Small intestine (tissue), 7 donors: ENCODE measurements around the gene ARL6IP1. TPM values are rescaled to one million over a fixed set of nuclear protein-coding genes. Genes with fewer than 3 reads are reported as not detected.
A peak's percentile ranks its signal among the peaks of the same experiment; 100 is the strongest.

Experiments
- DNase-seq, 2 donors: peaks; one replicate each; pipeline versions ENCODE4 v3.0.0 to v3.0.0-alpha.2; 2013
- FAIRE-seq: peaks from 2 replicates; lab custom pipeline; 2012; peaks lifted over from hg19 to GRCh38; lab: Jason Lieb, UNC
- H3K27ac ChIP-seq, 3 donors: one replicate each; pipeline ENCODE4 v1.5.1; 2013; ENCODE audit warnings: low read length in 2 of 3, mild to moderate bottlenecking in 2 of 3, control low read depth in 1 of 3, inconsistent platforms in 1 of 3, low read depth in 1 of 3, moderate library complexity in 1 of 3
- H3K27me3 ChIP-seq, 3 donors: one replicate each; pipeline ENCODE4 v1.6.1; 2013; ENCODE audit warnings: low read length in 3 of 3, inconsistent platforms in 1 of 3; ENCODE audit not compliant: control insufficient read depth in 3 of 3, insufficient read depth in 3 of 3
- H3K36me3 ChIP-seq, 3 donors: one replicate each; pipeline ENCODE4 v1.6.1; 2013; ENCODE audit warnings: low read length in 3 of 3, inconsistent platforms in 1 of 3, low read depth in 1 of 3, mild to moderate bottlenecking in 1 of 3, moderate library complexity in 1 of 3; ENCODE audit not compliant: control insufficient read depth in 3 of 3, insufficient read depth in 2 of 3
- H3K4me1 ChIP-seq, 3 donors: one replicate each; pipeline ENCODE4 v1.6.1; 2013; ENCODE audit warnings: low read length in 2 of 3, inconsistent platforms in 1 of 3, low read depth in 1 of 3, mild to moderate bottlenecking in 1 of 3, moderate library complexity in 1 of 3; ENCODE audit not compliant: control insufficient read depth in 3 of 3, insufficient read depth in 2 of 3
- H3K4me3 ChIP-seq, 3 donors: one replicate each; pipeline ENCODE4 v1.5.1; 2013; ENCODE audit warnings: low read length in 3 of 3, control low read depth in 1 of 3, inconsistent platforms in 1 of 3, low read depth in 1 of 3, mild to moderate bottlenecking in 1 of 3, moderate library complexity in 1 of 3
- H3K9me3 ChIP-seq, 2 donors: one replicate each; pipeline ENCODE4 v1.6.1; 2013; ENCODE audit warnings: low read depth in 1 of 2, low read length in 1 of 2; ENCODE audit not compliant: control insufficient read depth in 2 of 2, insufficient read depth in 1 of 2
- WGBS, 3 donors: extraction: QIAGEN DNeasy Blood & Tissue Kit; methylation state at CpG; one replicate each; pipeline ENCODE4 v1.1.7; 2013; 5-methylcytosine and 5-hydroxymethylcytosine counted together
- polyA plus RNA-seq, 4 donors: library from polyadenylated mRNA; stranded (reverse) in 3 of 4; unstranded in 1 of 4; fragments of 200-250 nt in 3 of 4; fragments of 120-200 nt in 1 of 4; gene quantifications; one replicate each; pipeline versions ENCODE4 v1.2.1 to v1.2.3, GENCODE V29; 2013
- donor health status: healthy with polysubstance abuse.
- donor health status: control.
- donor health status: control.
- donor health status: Bipolar disorder and iron deficiency.
- donor health status: healthy.

Gene ARL6IP1
- polyA plus RNA-seq, 4 donors = 45.7 to 230 (median 135) TPM

GRCh38 chr16:18796377-18796776 lies 5.0 kb downstream of the ARL6IP1 start:
- WGBS, 3 donors = 13 to 49% (median 39%) methylated on average over 1 of the region's 1 CpG
- Histone ChIP-seq H3K27me3 (no peaks in the 10 kb centered on the region), H3K9me3 (no peaks in the 10 kb centered on the region), H3K36me3 (peaks cover 10 to 16% (median 11%) of the 10 kb centered on the region in 3 donors), H3K4me3 (no peak overlapping the region), H3K27ac (peak overlapping the region in 1 of 3 donors; percentile 47), H3K4me1 (peaks cover 5 to 16% (median 10%) of the 10 kb centered on the region in 3 donors)
- FAIRE-seq (no peak), DNase-seq (peak in 1 of 2 donors; percentile 33)

- WGBS, 3 donors = 79 to 84% (median 84%) methylated on average over 11 of the region's 11 CpGs
- peaks cover 2 to 16% (median 2%) of the 10 kb centered on the region in 3 donors for H3K4me1 ChIP-seq
- no peak overlapping the region for H3K4me3 ChIP-seq
- no peak for FAIRE-seq
- no peaks in the 10 kb centered on the region for H3K27me3 ChIP-seq
- H3K36me3 ChIP-seq = peaks cover 10 to 21% (median 13%) of the 10 kb centered on the region in 3 donors
- no peaks in the 10 kb centered on the region for H3K9me3 ChIP-seq
- peak overlapping the region in 1 of 3 donors; percentile 27 for H3K27ac ChIP-seq
- DNase-seq = no peak
Observed at GRCh38 chr16:18792836-18793433, 8.4 kb downstream of the ARL6IP1 start.

GRCh38 chr16:18789850-18790706 lies 11.3 kb downstream of the ARL6IP1 start, which contains the start of gene RPS15A:
Gene RPS15A (minus strand): TSS chr16:18790334. CDS start chr16:18789113, 1,221 bp downstream.
- 1 to 3% (median 2%) methylated on average over 47 to 60 of the region's 60 CpGs for WGBS, 3 donors
- FAIRE-seq = no peak

GRCh38 chr16:18789515-18789849 lies 11.9 kb downstream of the ARL6IP1 start:
- peak overlapping the region; percentile 56 to 86 (median 65) for H3K27ac ChIP-seq
- H3K9me3 ChIP-seq = no peaks in the 10 kb centered on the region
- H3K4me3 ChIP-seq = peak overlapping the region; percentile 80 to 94 (median 91)
- FAIRE-seq = no peak
- WGBS, 3 donors = 0 to 1% (median 0%) methylated on average over 5 of the region's 5 CpGs
- H3K36me3 ChIP-seq = peaks cover 15 to 41% (median 21%) of the 10 kb centered on the region in 3 donors
- H3K4me1 ChIP-seq = peaks cover 0 to 20% (median 5%) of the 10 kb centered on the region in 3 donors
- no peak for DNase-seq
- no peaks in the 10 kb centered on the region for H3K27me3 ChIP-seq

More at GRCh38 chr16:18789850-18790706, 11.3 kb downstream of the ARL6IP1 start, which contains the start of gene RPS15A:
- no peaks in the 10 kb centered on the region for H3K27me3 ChIP-seq
- H3K9me3 ChIP-seq = no peaks in the 10 kb centered on the region
- H3K4me3 ChIP-seq = peak within 1 kb of the TSS; percentile 80 to 94 (median 91)
- peaks cover 12 to 42% (median 19%) of the 10 kb centered on the region in 3 donors for H3K36me3 ChIP-seq
- H3K27ac ChIP-seq = peak within 1 kb of the TSS; percentile 62 to 86 (median 65)
- DNase-seq = peak; percentile 98 to 99
- H3K4me1 ChIP-seq = peaks cover 0 to 19% (median 5%) of the 10 kb centered on the region in 3 donors

GRCh38 chr16:18788828-18789514 lies 12.4 kb downstream of the ARL6IP1 start:
- H3K9me3 ChIP-seq = no peaks in the 10 kb centered on the region
- no peaks in the 10 kb centered on the region for H3K27me3 ChIP-seq
- DNase-seq (peak; percentile 35 to 48), FAIRE-seq (no peak)
- WGBS, 3 donors = 1 to 6% (median 2%) methylated on average over 20 of the region's 20 CpGs
- peak overlapping the region in 2 of 3 donors; percentile 65 to 86 for H3K27ac ChIP-seq
- peaks cover 0 to 20% (median 5%) of the 10 kb centered on the region in 3 donors for H3K4me1 ChIP-seq
- peak overlapping the region; percentile 80 to 94 (median 91) for H3K4me3 ChIP-seq
- peaks cover 11 to 42% (median 25%) of the 10 kb centered on the region in 3 donors for H3K36me3 ChIP-seq

- H3K9me3 ChIP-seq = no peaks in the 10 kb centered on the region
- H3K27ac ChIP-seq = no peak overlapping the region
- FAIRE-seq = no peak
- no peak overlapping the region for H3K4me3 ChIP-seq
- H3K27me3 ChIP-seq = no peaks in the 10 kb centered on the region
- peaks cover 17 to 40% (median 30%) of the 10 kb centered on the region in 3 donors for H3K36me3 ChIP-seq
- DNase-seq = no peak
- 68 to 73% (median 71%) methylated on average over 8 of the region's 8 CpGs for WGBS, 3 donors
- H3K4me1 ChIP-seq = peaks cover 0 to 20% (median 5%) of the 10 kb centered on the region in 3 donors
Observed at GRCh38 chr16:18784917-18785623, 16.3 kb downstream of the ARL6IP1 start.

- Histone ChIP-seq H3K27ac (no peak overlapping the region), H3K4me3 (no peak overlapping the region), H3K27me3 (no peaks in the 10 kb centered on the region), H3K4me1 (peaks cover 0 to 20% (median 5%) of the 10 kb centered on the region in 3 donors), H3K36me3 (peaks cover 17 to 39% (median 30%) of the 10 kb centered on the region in 3 donors), H3K9me3 (no peaks in the 10 kb centered on the region)
- DNase-seq (no peak), FAIRE-seq (no peak)
- 76 to 84% (median 79%) methylated on average over 17 of the region's 17 CpGs for WGBS, 3 donors
Observed at GRCh38 chr16:18783430-18784341, 17.7 kb downstream of the ARL6IP1 start.
